Kidney (tissue), 14 donors: ENCODE results near the gene UBALD1. TPM values are rescaled to one million over a fixed set of nuclear protein-coding genes. Genes with fewer than 3 reads are reported as not detected.
A peak's percentile ranks its signal among the peaks of the same experiment; 100 is the strongest.

ENCODE experiments used
- DNase-seq, 5 donors: peaks; one replicate each; pipeline ENCODE4 v3.0.0-alpha.2; 2013 to 2020
- FAIRE-seq: peaks from 2 replicates; lab custom pipeline; 2012; peaks lifted over from hg19 to GRCh38; lab: Jason Lieb, UNC
- H3K27ac ChIP-seq, 2 donors: one replicate each; pipeline ENCODE4 v1.7.0; 2013; ENCODE audit warnings: low read depth in 2 of 2, low read length in 2 of 2, inconsistent platforms in 1 of 2
- H3K27me3 ChIP-seq: one replicate; pipeline ENCODE4 v1.7.1; 2013; ENCODE audit warnings: low read length, inconsistent platforms; ENCODE audit not compliant: control insufficient read depth, insufficient read depth
- H3K36me3 ChIP-seq, 3 donors: one replicate each; pipeline versions ENCODE4 v1.7.0 to v1.7.1; 2013; ENCODE audit warnings: low read length in 3 of 3, control low read depth in 1 of 3, inconsistent platforms in 1 of 3; ENCODE audit not compliant: insufficient read depth in 3 of 3, control insufficient read depth in 2 of 3
- H3K4me1 ChIP-seq, 3 donors: one replicate each; pipeline versions ENCODE4 v1.7.0 to v1.7.1; 2013; ENCODE audit warnings: low read length in 3 of 3, inconsistent platforms in 1 of 3, low read depth in 1 of 3; ENCODE audit not compliant: control insufficient read depth in 2 of 3, insufficient read depth in 2 of 3
- H3K4me3 ChIP-seq, 3 donors: one replicate each; pipeline versions ENCODE4 v1.7.0 to v1.8.1; 2013; ENCODE audit warnings: low read length in 3 of 3, control low read depth in 1 of 3, inconsistent platforms in 1 of 3
- H3K9ac ChIP-seq, 3 donors: one replicate each; pipeline versions ENCODE4 v1.7.0 to v1.7.1; 2013; ENCODE audit warnings: low read length in 3 of 3, control low read depth in 1 of 3, inconsistent platforms in 1 of 3
- H3K9me3 ChIP-seq, 3 donors: one replicate each; pipeline versions ENCODE4 v1.7.0 to v1.7.1; 2013; ENCODE audit warnings: low read length in 3 of 3, control low read depth in 1 of 3, inconsistent platforms in 1 of 3; ENCODE audit not compliant: control insufficient read depth in 2 of 3, insufficient read depth in 1 of 3
- CTCF ChIP-seq: IDR thresholded peaks from 3 replicates; pipeline ENCODE4 v1.5.1; 2012; ENCODE audit warnings: mild to moderate bottlenecking, moderate library complexity, borderline replicate concordance; ENCODE audit not compliant: insufficient read depth; ENCODE audit errors: extremely low read depth
- intact Hi-C: fragments of 100-400 bp; cut with DNase I; formaldehyde crosslinking; loops from one replicate; pipeline ENCODE4 v1.11.1; 2022
- polyA plus RNA-seq: library from polyadenylated mRNA; stranded (reverse); fragments of 350-450 nt; fragmentation: Illumina TruSeq; extraction: RNeasy Lipid Tissue Mini Kit (QIAGEN cat#74804); gene quantifications from one replicate; pipeline ENCODE4 v1.2.3, GENCODE V29; 2014; ENCODE audit warnings: low read depth, low replicate concordance; ENCODE audit not compliant: insufficient read depth
- total RNA-seq: library from RNA; stranded (reverse); fragmentation: NEBNext Ultra II Directional; extraction: Animal tissue kit (Norgen Biotek cat#: 25700); gene quantifications from one replicate; pipeline ENCODE4 v1.2.1, GENCODE V29; 2021
- donor health status: control.
- donor health status: control.
- donor health status: control.
- donor health status: control.
- donor health status: control.
- donor health status: DM: yes; HTN: yes; CAD: no.
- donor health status: Normal renal cell carcinoma (clear cell type).

The UBALD1 gene
- total and polyA plus RNA-seq, 2 donors from 2014 or later, result 31.8 to 38.3 TPM

GRCh38 chr16:4597174-4597573 lies 17.5 kb downstream of the UBALD1 start:
- peaks cover 0 to 9% (median 6%) of the 10 kb centered on the region in 3 donors for H3K4me1 ChIP-seq
- no peaks in the 10 kb centered on the region for H3K9me3 ChIP-seq
- intact Hi-C loops, result no loop called here
- no peak for FAIRE-seq
- peak; percentile 46 to 86 (median 60) for DNase-seq
- H3K36me3 ChIP-seq, result no peaks in the 10 kb centered on the region
- no peak overlapping the region for H3K4me3 ChIP-seq
- H3K27ac ChIP-seq, result peak overlapping the region; percentile 82 to 86
- peak overlapping the region in 1 of 3 donors; percentile 21 for H3K9ac ChIP-seq
- H3K27me3 ChIP-seq, result no peaks in the 10 kb centered on the region
- TF ChIP-seq CTCF, result no peak

- Histone ChIP-seq H3K9ac (no peak overlapping the region), H3K27ac (peak overlapping the region; percentile 6 to 14), H3K27me3 (no peaks in the 10 kb centered on the region), H3K4me1 (peaks cover 0 to 7% (median 6%) of the 10 kb centered on the region in 3 donors), H3K36me3 (no peaks in the 10 kb centered on the region), H3K9me3 (no peaks in the 10 kb centered on the region), H3K4me3 (no peak overlapping the region)
- FAIRE-seq (no peak), DNase-seq (peak in 2 of 5 donors; percentile 37 to 73)
- intact Hi-C loops, result no loop called here
- no peak for TF ChIP-seq CTCF
These were observed 20.0 kb downstream of the UBALD1 start for GRCh38 chr16:4594433-4595410.

- no peak overlapping the region for H3K27ac ChIP-seq
- peaks cover 0 to 4% (median 0%) of the 10 kb centered on the region in 3 donors for H3K9me3 ChIP-seq
- no peak for TF ChIP-seq CTCF
- FAIRE-seq (no peak), DNase-seq (peak; percentile 55 to 70 (median 65))
- H3K36me3 ChIP-seq, result no peaks in the 10 kb centered on the region
- no peak overlapping the region for H3K9ac ChIP-seq
- no peaks in the 10 kb centered on the region for H3K27me3 ChIP-seq
- intact Hi-C loops, result no loop called here
- H3K4me1 ChIP-seq, result peaks cover 0 to 7% (median 6%) of the 10 kb centered on the region in 3 donors
- H3K4me3 ChIP-seq, result no peak overlapping the region
These were observed 21.6 kb downstream of the UBALD1 start for GRCh38 chr16:4593086-4593485.
